KOPT-K1 (cell line): ENCODE data around the gene FOXP1.

Experiments
- H3K27ac ChIP-seq: fragments of 200-600 bp; sonication (generic); 2 replicates; pipeline ENCODE4 v1.5.1; 2016; ENCODE audit warnings: antibody characterized with exemption, mild to moderate bottlenecking, low read depth, low read length; ENCODE audit not compliant: poor library complexity, severe bottlenecking
- H3K36me3 ChIP-seq: fragments of 200-600 bp; sonication (generic); 2 replicates; pipeline ENCODE4 v1.5.1; 2017; ENCODE audit warnings: antibody characterized with exemption, mild to moderate bottlenecking, low read length, moderate library complexity; ENCODE audit not compliant: insufficient read depth
- H3K9me3 ChIP-seq: fragments of 200-600 bp; sonication (generic); 2 replicates; pipeline ENCODE4 v1.5.1; 2017; ENCODE audit warnings: antibody characterized with exemption, low read length, mild to moderate bottlenecking; ENCODE audit not compliant: insufficient read depth, poor library complexity, severe bottlenecking

FOXP1 gene

DNA sequence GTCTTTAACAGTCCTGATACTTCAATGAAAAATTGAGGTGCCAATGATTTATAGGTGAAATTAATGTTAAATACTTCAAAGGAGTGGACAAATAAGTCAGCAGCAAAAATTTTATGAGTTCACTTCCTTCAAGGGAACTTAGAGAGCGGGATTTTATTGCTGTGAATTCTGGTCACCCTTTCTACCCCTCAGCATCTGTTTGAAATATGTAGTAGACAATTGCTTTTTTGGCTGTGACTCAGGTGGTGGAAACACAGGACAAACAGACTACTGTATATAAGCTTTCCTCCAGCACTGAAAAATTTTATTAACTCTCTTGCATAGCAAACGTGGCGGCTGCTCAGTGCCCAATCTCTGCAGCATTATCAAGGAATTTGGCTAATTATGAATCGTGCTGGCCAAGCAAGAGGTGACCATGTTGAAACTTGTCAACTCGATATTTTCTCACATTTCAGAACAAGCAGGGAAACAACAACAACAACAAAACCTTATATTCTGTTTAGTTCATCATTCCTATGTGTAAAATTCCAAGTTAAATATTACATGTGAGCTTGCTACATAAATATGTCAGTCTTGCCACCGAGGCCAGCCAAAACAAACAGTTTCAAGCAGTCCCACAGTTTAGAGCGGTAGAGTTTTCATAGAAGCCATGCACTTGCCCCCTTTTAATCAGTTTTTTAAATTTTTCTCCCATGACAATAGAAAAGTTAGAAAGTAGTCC is 420.2 kb downstream of the FOXP1 start:
- H3K36me3 ChIP-seq, result no peaks in the 10 kb centered on the region
- no peak overlapping the region for H3K27ac ChIP-seq
- peaks cover 10% of the 10 kb centered on the region for H3K9me3 ChIP-seq

DNA sequence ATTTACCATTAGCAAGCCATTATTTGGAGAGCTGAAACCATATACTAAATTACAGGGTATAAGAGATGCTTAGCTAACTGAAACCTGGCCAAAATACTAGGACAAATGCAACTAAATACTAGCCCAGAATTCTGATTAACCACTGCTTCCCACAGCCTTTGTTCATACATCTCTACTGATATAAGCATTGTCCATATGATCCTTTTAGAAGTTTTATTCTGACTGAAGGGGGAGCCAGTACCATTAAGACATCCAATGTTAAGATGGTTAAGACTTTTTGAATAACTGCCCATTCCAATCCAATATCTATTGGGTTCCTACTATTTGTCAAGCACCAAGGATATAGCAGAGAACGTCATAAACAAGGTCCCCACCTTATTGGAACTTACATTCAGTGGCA is 421.3 kb downstream of the FOXP1 start:
- no peaks in the 10 kb centered on the region for H3K36me3 ChIP-seq
- H3K9me3 ChIP-seq, result peaks cover 10% of the 10 kb centered on the region
- H3K27ac ChIP-seq, result no peak overlapping the region

DNA sequence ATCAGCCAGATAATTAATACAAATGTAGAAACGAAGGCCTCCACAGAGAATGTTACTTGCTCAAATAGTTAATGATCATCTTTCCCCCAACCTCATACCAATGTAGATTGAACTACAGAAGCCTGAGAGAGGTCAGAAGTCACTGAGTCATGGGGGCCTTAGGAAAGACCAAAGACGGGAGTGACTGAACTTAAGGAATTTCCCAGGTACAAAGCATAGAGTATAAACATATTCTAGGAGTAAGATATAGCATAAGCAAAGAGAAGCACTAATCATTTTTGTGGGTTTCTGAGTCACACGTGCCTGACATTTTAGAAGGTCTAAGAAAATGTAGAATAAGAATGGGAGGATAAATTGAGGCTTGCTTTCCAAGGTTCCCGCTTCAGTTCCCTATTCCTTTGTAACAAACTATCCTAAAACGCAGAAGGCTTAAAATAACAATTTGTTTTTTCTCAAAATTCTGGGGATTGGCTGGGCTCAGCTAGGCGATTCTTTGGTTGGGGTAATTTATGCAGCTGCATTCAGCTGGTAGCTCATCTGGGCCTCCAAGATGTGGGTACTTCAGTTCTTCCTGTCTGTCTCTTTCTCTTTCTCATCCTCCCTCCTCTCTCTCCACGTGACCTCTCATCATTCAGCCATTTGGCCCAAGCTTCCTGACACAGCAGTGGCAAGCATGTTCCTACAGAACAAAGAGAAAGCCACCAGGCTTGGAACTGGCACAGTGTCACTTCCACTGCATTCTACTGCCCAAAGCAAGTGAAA is 422.6 kb downstream of the FOXP1 start:
- Histone ChIP-seq H3K9me3 (peaks cover 10% of the 10 kb centered on the region), H3K27ac (no peak overlapping the region), H3K36me3 (no peaks in the 10 kb centered on the region)

DNA sequence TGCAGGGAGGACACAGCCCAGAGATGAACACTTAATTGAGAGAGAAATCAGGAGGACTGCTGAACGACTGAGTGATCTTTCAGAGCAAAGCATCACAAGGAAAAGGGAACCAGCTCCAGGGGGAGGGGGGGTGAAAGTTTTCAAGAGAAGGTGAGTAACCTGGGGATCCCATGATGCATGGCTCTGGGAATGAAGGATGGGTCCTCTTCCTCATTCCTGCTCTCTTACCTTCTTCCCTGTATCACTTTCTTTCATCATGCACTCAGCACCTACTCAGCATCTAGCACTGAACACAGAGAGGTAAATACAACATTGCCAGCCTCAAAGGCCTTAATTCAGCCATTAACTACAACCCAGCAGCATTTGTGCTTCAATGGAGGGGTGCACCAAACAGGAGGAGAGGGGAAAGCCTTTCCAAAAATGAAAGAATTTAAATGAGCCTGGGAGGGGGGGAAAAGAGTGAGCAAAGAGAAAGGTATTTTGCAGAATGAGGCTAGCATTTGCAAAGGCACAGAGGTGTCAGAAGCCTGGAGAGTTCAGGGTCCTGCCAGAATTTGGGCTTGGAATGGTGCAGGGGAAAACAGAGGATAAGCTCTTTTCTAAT is 427.4 kb downstream of the FOXP1 start:
- peaks cover 7% of the 10 kb centered on the region for H3K9me3 ChIP-seq
- H3K27ac ChIP-seq, result no peak overlapping the region
- H3K36me3 ChIP-seq, result no peaks in the 10 kb centered on the region

DNA sequence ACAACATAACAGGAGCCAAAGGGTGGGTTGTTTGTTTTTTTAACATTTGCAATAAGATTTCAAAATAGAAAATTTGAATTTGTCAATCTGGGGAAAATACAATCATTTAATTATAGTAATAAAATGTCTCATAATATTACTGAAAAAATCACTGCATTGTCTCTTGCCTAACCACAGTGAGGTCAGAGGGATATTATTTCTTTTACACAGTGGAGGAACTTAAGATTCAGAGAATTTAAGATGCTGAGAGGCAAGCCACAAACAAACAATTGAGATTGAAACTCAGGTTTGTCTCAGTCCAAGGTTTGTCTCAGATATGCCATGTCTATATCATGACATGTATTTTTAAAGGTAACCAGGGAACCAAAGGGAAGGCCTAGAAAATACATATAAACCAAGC is 428.7 kb downstream of the FOXP1 start:
- no peaks in the 10 kb centered on the region for H3K36me3 ChIP-seq
- no peak overlapping the region for H3K27ac ChIP-seq
- no peaks in the 10 kb centered on the region for H3K9me3 ChIP-seq

DNA sequence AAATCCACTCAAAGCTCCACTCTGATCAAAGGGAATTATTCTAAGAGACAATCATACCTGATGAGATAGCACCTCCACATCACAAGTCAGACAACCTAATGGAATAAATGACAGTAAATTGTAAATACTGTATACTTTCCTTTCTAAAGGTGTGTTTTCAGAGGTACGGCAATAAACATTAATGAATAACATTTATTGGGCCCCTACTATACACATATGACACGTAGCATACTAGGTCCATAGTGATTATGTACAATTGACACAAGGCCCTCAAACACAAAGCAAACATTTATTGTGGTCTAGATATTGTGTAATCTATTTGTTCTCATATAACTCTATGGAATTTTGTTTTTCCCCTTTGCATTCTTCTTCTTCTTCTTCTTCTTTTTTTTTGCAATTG is 429.8 kb downstream of the FOXP1 start:
- Histone ChIP-seq H3K27ac (no peak overlapping the region), H3K9me3 (no peaks in the 10 kb centered on the region), H3K36me3 (no peaks in the 10 kb centered on the region)

DNA sequence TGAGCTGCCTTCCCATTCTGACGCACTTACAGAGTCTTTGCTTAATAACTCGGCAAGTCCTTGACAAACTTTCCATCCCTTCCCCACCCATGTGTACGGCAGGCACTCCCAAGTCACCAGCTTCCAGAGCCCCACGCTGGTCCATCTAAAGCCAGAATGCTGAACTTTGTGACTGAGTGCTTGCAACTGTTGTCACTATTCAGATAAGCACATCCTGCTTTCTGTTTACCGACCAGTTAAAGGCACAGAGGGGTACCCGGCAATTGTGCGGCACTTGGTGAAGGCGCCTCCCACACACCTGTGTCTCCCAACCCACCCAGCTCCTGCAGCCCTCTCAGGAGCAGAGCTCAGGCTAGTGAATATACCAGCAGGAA is 430.6 kb downstream of the FOXP1 start:
- Histone ChIP-seq H3K36me3 (no peaks in the 10 kb centered on the region), H3K27ac (no peak overlapping the region), H3K9me3 (no peaks in the 10 kb centered on the region)

DNA sequence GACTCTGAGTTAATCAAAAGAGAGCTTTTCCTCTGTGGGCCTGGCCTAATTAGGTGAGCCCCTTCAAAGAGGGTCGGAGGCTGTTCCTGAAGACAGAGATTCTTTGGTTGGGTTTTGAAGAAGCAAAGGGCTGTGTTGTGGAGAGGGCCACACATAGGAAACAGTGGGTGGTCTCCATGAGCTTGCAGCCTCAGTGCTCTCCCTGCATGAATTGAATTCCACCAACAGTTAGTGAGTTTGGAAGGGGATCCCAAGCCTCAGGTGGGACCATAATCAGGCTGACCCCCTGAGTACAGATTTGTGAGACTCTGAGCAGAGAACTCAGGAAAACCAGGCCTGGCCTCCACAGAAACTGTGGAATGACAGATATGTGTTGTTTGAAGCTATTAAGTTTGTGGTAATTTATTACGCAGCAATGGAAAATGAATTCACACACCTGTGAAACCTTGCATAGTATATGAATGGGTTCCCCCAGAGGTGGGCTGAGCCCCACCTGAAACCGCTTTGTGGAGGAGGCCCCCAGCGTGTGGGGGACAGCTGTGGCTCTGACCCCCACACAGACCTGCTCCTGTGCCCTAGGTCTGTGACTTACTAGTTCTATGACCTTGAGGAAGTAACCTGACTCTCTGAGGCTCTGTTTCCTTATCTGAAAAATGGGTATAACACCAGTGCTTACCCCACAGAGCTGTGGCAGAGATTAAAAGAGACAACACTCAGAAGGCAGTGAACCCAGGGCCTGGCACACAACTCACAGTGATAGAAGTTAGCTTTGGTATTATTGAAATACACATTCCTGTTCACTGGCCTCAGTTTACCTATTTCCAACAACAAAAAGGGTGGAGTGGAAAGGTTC is 431.3 kb downstream of the FOXP1 start:
- Histone ChIP-seq H3K36me3 (no peaks in the 10 kb centered on the region), H3K9me3 (no peaks in the 10 kb centered on the region), H3K27ac (no peak overlapping the region)

DNA sequence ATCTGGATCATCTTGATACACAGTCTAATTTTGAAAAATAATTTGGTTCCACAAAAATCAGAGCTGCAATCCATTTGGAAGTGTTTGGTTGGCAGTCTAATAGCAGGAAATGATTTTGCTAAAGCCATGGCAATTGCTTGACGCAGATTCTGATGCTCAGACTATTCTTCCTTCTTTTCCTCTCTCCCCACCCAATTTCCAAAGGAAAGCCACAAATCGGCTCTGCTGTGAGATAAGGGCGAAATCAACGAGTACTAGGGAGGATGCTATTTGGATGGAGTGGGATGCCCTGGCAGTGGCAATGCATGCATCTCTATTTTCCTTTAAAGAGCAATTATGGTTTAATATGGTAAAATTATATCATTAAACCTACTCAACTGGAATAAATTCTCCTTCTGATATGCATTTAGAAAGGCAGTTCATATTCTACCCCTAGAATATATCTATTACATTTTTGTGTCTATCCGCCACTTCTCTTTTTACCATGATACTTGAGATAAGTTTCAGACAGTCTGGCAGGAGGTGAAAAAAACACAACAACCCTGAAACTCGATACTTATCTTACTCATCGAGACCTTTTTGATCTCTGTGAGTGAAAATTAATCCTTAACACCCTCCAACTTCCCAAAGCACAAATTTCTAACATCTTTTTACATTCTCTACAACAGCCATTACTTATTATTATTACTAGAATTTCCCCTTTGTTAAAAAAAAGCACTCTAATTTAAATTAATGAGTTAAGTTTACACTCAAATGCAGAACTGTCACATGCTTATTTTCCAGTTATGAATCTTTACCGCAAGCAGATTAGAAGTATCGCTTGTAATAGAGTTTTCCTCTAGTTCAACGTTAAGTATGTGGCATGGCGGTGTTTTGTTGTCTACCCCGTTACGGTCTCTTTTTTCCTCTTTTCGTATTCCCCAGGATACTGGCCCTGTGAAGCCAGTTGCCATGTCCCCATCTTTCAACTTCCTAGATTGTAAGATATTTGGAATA is 433.3 kb downstream of the FOXP1 start:
- no peaks in the 10 kb centered on the region for H3K36me3 ChIP-seq
- no peaks in the 10 kb centered on the region for H3K9me3 ChIP-seq
- no peak overlapping the region for H3K27ac ChIP-seq

DNA sequence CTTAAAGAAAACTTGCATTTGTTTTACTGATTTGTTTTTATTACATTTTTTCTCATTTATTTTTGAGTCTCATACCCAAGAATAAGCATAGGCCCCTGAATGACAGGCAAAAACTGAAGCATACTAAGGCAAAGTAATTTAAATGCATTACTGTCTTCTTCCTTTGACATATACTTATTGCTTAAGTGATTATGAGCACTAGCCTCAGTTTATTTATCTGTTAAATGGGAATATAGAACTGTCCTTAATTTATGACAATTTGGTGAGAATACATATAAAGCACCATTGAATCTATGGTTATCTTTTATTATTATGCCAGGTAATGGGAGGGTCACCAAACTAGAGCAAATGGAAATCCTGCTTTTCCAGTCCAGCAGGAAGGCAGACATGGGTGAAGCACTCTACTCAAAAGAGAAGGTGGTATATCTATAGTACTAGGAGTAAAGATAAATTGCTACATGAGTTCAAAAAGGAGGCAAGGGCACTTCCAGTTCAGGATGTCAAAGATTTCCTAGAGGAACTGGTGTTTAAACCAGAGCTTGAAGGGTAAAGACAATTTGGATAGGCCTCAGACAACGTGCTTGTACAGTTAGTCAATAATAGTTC is 435.0 kb downstream of the FOXP1 start:
- no peaks in the 10 kb centered on the region for H3K36me3 ChIP-seq
- H3K27ac ChIP-seq, result no peak overlapping the region
- no peaks in the 10 kb centered on the region for H3K9me3 ChIP-seq

DNA sequence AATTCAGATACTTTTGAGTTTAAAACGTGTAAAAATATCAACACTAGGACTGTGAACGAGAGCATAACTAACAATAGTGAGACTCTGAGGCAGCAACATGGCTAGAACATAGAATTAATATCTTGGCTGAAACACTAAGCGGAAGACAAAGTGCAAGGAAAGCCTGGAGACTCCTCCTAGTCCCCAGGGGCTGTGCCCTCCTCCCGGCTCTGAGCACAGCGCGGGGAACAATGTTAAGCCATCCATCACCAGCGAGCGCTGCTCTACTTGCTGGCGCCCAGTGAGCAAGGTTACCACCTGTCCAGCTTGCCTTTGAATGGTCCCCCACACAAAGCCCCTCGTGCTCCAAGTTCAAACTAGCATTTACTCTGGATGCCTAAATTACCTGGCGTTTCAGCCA is 436.9 kb downstream of the FOXP1 start:
- H3K36me3 ChIP-seq, result no peaks in the 10 kb centered on the region

DNA sequence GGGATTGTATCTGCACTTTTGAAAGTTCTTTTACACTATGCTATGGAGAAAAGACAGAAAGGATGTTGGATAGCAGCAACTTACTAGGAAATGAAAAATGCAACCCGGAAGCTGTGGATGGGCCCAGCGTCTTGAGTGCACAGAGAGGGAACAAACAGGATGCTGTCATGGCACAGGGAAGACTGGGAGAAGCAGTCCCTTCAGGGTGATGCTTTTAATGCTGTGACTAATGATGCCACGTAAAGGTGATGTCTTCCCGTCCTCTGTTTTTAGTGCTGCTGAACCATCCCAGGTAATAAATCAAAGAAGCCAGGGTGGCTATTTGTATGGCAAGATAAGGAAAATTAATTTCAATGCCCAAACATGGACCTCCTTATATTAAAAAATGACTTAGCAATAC is 437.6 kb downstream of the FOXP1 start:
- H3K9me3 ChIP-seq, result no peaks in the 10 kb centered on the region
- no peaks in the 10 kb centered on the region for H3K36me3 ChIP-seq
- H3K27ac ChIP-seq, result no peak overlapping the region

More for the DNA sequence above, 436.9 kb downstream of the FOXP1 start:
- Histone ChIP-seq H3K9me3 (no peaks in the 10 kb centered on the region), H3K27ac (no peak overlapping the region)

DNA sequence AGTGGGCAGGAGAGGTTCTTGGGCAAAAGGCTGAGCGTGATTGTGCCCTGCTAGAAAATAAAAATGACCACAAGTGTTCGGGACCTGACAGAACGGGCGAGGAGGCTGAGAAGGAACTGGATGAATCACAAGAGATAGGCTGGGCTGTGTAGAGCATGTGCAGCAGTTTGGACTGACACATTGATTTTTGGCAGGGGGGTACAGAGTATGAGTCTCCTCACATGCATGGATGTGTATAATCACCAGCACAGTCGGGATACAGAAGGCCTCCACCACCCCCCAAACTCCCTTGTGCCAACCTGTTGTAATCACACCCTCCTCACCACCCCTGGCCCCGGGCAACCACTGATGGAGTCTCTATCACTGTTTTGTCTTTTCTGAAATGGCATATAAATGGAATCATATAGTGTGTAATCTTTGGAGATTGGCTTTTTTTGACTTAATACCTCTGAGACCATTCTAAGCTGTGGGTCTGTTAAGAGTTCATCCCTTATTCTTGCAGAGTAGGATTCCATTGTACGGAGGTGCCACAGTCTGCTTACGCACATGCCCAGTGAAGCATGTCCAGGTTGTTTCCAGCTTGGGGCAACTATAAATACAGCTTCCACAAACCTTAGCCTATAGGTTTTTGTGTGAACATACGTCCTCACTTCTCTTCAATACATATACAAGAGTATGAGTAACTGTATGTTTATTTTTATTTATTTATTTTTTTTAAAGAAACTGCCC is 438.8 kb downstream of the FOXP1 start:
- Histone ChIP-seq H3K27ac (no peak overlapping the region), H3K9me3 (no peaks in the 10 kb centered on the region), H3K36me3 (no peaks in the 10 kb centered on the region)
